Keratinocyte (primary cell): ENCODE results near the gene MRPS27. TPM values are rescaled to one million over a fixed set of nuclear protein-coding genes. Genes with fewer than 3 reads are reported as not detected.

Experiments used
- DNase-seq: peaks from one replicate; pipeline ENCODE4 v3.0.0-alpha.2; 2011; ENCODE audit warnings: low read depth, missing footprints, low spot score
- FAIRE-seq: peaks from 2 replicates; lab custom pipeline; 2011; peaks lifted over from hg19 to GRCh38; lab: Jason Lieb, UNC
- H2AFZ ChIP-seq: 2 replicates; pipeline ENCODE4 v1.6.0; 2012; ENCODE audit warnings: low read length, control low read depth, inconsistent platforms; ENCODE audit not compliant: control insufficient read depth
- H3K27ac ChIP-seq: 2 replicates; pipeline ENCODE4 v1.5.1; 2011; ENCODE audit warnings: low read length; ENCODE audit not compliant: control insufficient read depth, insufficient read depth
- H3K27me3 ChIP-seq: 3 replicates; pipeline ENCODE4 v1.6.0; 2011; ENCODE audit warnings: low read length; ENCODE audit not compliant: control insufficient read depth, insufficient read depth; ENCODE audit errors: extremely low read depth
- H3K36me3 ChIP-seq, 2 experiments: 2 replicates in 1 of 2; 3 replicates in 1 of 2; pipeline ENCODE4 v1.5.1; 2011; ENCODE audit warnings: low read length in 2 of 2, mild to moderate bottlenecking in 1 of 2; ENCODE audit not compliant: control insufficient read depth in 2 of 2, insufficient read depth in 2 of 2; ENCODE audit errors: extremely low read depth in 1 of 2
- H3K4me1 ChIP-seq: 3 replicates; pipeline ENCODE4 v1.5.1; 2011; ENCODE audit warnings: low read length; ENCODE audit not compliant: control insufficient read depth, insufficient read depth; ENCODE audit errors: extremely low read depth
- H3K4me2 ChIP-seq: 3 replicates; pipeline ENCODE4 v1.6.0; 2011; ENCODE audit warnings: low read depth, low read length; ENCODE audit not compliant: control insufficient read depth, insufficient read depth; ENCODE audit errors: extremely low read depth
- H3K4me3 ChIP-seq, 3 experiments: fragments of 200-600 bp in 1 of 3; sonication (generic) in 1 of 3; 2 replicates in 2 of 3; 3 replicates in 1 of 3; pipeline ENCODE4 v1.5.1; 2011 to 2016; ENCODE audit warnings: low read length in 3 of 3, mild to moderate bottlenecking in 3 of 3, control low read depth in 2 of 3, inconsistent platforms in 1 of 3, low read depth in 1 of 3, mixed read lengths in 1 of 3, mixed run types in 1 of 3, moderate library complexity in 1 of 3; ENCODE audit not compliant: control insufficient read depth in 2 of 3, insufficient read depth in 2 of 3; ENCODE audit errors: extremely low read depth in 1 of 3
- H3K79me2 ChIP-seq: 2 replicates; pipeline ENCODE4 v1.6.0; 2012; ENCODE audit warnings: low read length; ENCODE audit not compliant: control insufficient read depth, insufficient read depth
- H3K9ac ChIP-seq: 3 replicates; pipeline ENCODE4 v1.6.0; 2011; ENCODE audit warnings: low read length; ENCODE audit not compliant: control insufficient read depth, insufficient read depth; ENCODE audit errors: extremely low read depth
- H3K9me1 ChIP-seq: 3 replicates; pipeline ENCODE4 v1.6.0; 2011; ENCODE audit warnings: low read length; ENCODE audit not compliant: control insufficient read depth, insufficient read depth; ENCODE audit errors: extremely low read depth
- H3K9me3 ChIP-seq: 2 replicates; pipeline ENCODE4 v1.5.1; 2012; ENCODE audit warnings: low read depth, low read length; ENCODE audit not compliant: control insufficient read depth
- H4K20me1 ChIP-seq: 3 replicates; pipeline ENCODE4 v1.6.0; 2011; ENCODE audit warnings: low read length; ENCODE audit not compliant: control insufficient read depth, insufficient read depth; ENCODE audit errors: extremely low read depth
- CTCF ChIP-seq, 3 experiments: IDR thresholded peaks in 1 of 3; conservative IDR thresholded peaks in 1 of 3; optimal IDR thresholded peaks in 1 of 3; 2 replicates in 2 of 3; 3 replicates in 1 of 3; pipeline versions ENCODE3 to v1.5.1; 2011; ENCODE audit warnings: low read length in 3 of 3, mild to moderate bottlenecking in 3 of 3, moderate library complexity in 2 of 3, control low read depth in 1 of 3, inconsistent platforms in 1 of 3; ENCODE audit not compliant: insufficient read depth in 2 of 3; ENCODE audit errors: extremely low read depth in 1 of 3
- EZH2 ChIP-seq: IDR thresholded peaks from one replicate; pipeline ENCODE4 v1.6.1; 2012; ENCODE audit warnings: inconsistent platforms, mild to moderate bottlenecking, low read length, moderate library complexity
- dilution Hi-C: fragments of 300-500 bp; cut with MboI; formaldehyde crosslinking; loops from one replicate; pipeline ENCODE4 v1.7.0; 2020; ENCODE audit warnings: low sequenced_read_pairs; ENCODE audit not compliant: extremely low pct_ligation_motif_present
- polyA plus RNA-seq, 5 experiments: library from polyadenylated mRNA; depleted of rRNA in 3 of 5; stranded (reverse) in 3 of 5; stranded (forward) in 1 of 5; unstranded in 1 of 5; fragments of >200 nt; gene quantifications; 1 replicate in 1 of 5; 2 replicates in 3 of 5; 3 replicates in 1 of 5; pipeline versions ENCODE4 v1.2.1 to v1.2.3, GENCODE V29; 2011 to 2012; ENCODE audit warnings: missing spikeins in 2 of 5, low read depth in 1 of 5, low replicate concordance in 1 of 5

The MRPS27 gene
- polyA plus RNA-seq, 1 donor (not counting 4 experiments of a cell fraction or from before 2014, with no cell fraction given), result 98.7 TPM

- FAIRE-seq (no peak), DNase-seq (no peak)
- Histone ChIP-seq H3K4me3 (no peak overlapping the region), H3K36me3 (peaks cover 12 to 23% of the 10 kb centered on the region in 2 experiments), H3K4me2 (no peak overlapping the region), H3K27ac (no peak overlapping the region), H3K4me1 (peaks cover 30% of the 10 kb centered on the region), H4K20me1 (no peaks in the 10 kb centered on the region), H3K27me3 (no peaks in the 10 kb centered on the region), H3K79me2 (no peaks in the 10 kb centered on the region), H3K9me1 (no peaks in the 10 kb centered on the region), H3K9ac (no peak overlapping the region), H2AFZ (no peak overlapping the region), H3K9me3 (no peaks in the 10 kb centered on the region)
- dilution Hi-C loops, result no loop called here
- no peak for TF ChIP-seq CTCF (optimal IDR thresholded peaks at IDR 0.05 in 1 of 3, IDR thresholded peaks at IDR 0.05 in 1 of 3, conservative IDR thresholded peaks at IDR 0.05 in 1 of 3; ENCODE audit: extremely low read depth in 1 of 3, insufficient read depth in 2 of 3, low read length in 3 of 3)
- no peak for TF ChIP-seq EZH2
Observed at GRCh38 chr5:72328172-72328571, 8.1 kb upstream of the MRPS27 start.

- Histone ChIP-seq H3K9me3 (no peaks in the 10 kb centered on the region), H3K27me3 (no peaks in the 10 kb centered on the region), H3K36me3 (peaks cover 12 to 21% of the 10 kb centered on the region in 2 experiments), H3K4me3 (no peak overlapping the region), H3K9me1 (no peaks in the 10 kb centered on the region), H3K4me1 (peaks cover 34% of the 10 kb centered on the region), H3K4me2 (peak overlapping the region; percentile 12), H3K79me2 (no peaks in the 10 kb centered on the region), H4K20me1 (no peaks in the 10 kb centered on the region), H3K9ac (no peak overlapping the region), H2AFZ (no peak overlapping the region), H3K27ac (peak overlapping the region; percentile 45)
- DNase-seq (no peak), FAIRE-seq (no peak)
- dilution Hi-C loops, result no loop called here
- TF ChIP-seq CTCF (optimal IDR thresholded peaks at IDR 0.05 in 1 of 3, IDR thresholded peaks at IDR 0.05 in 1 of 3, conservative IDR thresholded peaks at IDR 0.05 in 1 of 3; ENCODE audit: extremely low read depth in 1 of 3, insufficient read depth in 2 of 3, low read length in 3 of 3) (no peak), EZH2 (no peak)
Observed at GRCh38 chr5:72326306-72326649, 6.2 kb upstream of the MRPS27 start.
